Measurements from ENCODE around the gene GAD2. TPM values are rescaled to one million over a fixed set of nuclear protein-coding genes. Genes with fewer than 3 reads are reported as not detected.

The GAD2 gene
- total and polyA plus RNA-seq, 7 experiments from 2014 or later: not detected

GRCh38 chr10:26220901-26221300 lies 4.3 kb downstream of the GAD2 start:
- ChIA-PET CTCF (no interaction called here), POLR2A (no interaction called here)
- no peak overlapping the region for H3K27ac ChIP-seq (ENCODE audit: low read depth, low read length)
- ATAC-seq (no peak), DNase-seq (no peak)
- no peak overlapping the region for H3K4me3 ChIP-seq (ENCODE audit: low read length)
- Mint-ChIP-seq H3K27me3 (peaks cover 80 to 89% (median 88%) of the 10 kb centered on the region in 5 donors), H3K36me3 (peaks cover 0 to 7% (median 0%) of the 10 kb centered on the region in 5 donors), H3K27ac (no peak overlapping the region), H3K9me3 (peaks cover 0 to 4% (median 0%) of the 10 kb centered on the region in 11 donors), H3K4me3 (no peak overlapping the region), H3K4me1 (peaks cover 10 to 25% (median 15%) of the 10 kb centered on the region in 7 donors)
- no peaks in the 10 kb centered on the region for H3K36me3 ChIP-seq (ENCODE audit: control insufficient read depth in 2 of 3, insufficient read depth in 3 of 3, low read length in 3 of 3)
- intact Hi-C loops (cut with micrococcal nuclease): no loop called here
- H3K4me1 ChIP-seq (ENCODE audit: control insufficient read depth in 2 of 2, insufficient read depth in 2 of 2, low read length in 2 of 2): no peaks in the 10 kb centered on the region
- no peaks in the 10 kb centered on the region for H3K9me3 ChIP-seq (ENCODE audit: control insufficient read depth in 2 of 3, low read length in 3 of 3)
- peaks cover 0 to 8% of the 10 kb centered on the region in 2 donors for H3K27me3 ChIP-seq (ENCODE audit: control insufficient read depth in 2 of 2, insufficient read depth in 2 of 2, low read length in 2 of 2)

- peaks cover 0 to 8% of the 10 kb centered on the region in 2 donors for H3K27me3 ChIP-seq (ENCODE audit: control insufficient read depth in 2 of 2, insufficient read depth in 2 of 2, low read length in 2 of 2)
- Mint-ChIP-seq H3K9me3 (peaks cover 0 to 4% (median 0%) of the 10 kb centered on the region in 11 donors), H3K27ac (no peak overlapping the region), H3K4me3 (no peak overlapping the region), H3K36me3 (peaks cover 0 to 7% (median 0%) of the 10 kb centered on the region in 5 donors), H3K27me3 (peaks cover 82 to 87% (median 85%) of the 10 kb centered on the region in 5 donors), H3K4me1 (peaks cover 7 to 20% (median 15%) of the 10 kb centered on the region in 7 donors)
- no peaks in the 10 kb centered on the region for H3K9me3 ChIP-seq (ENCODE audit: control insufficient read depth in 2 of 3, low read length in 3 of 3)
- ChIA-PET POLR2A (no interaction called here), CTCF (no interaction called here)
- no peak overlapping the region for H3K4me3 ChIP-seq (ENCODE audit: low read length)
- intact Hi-C loops (cut with micrococcal nuclease): no loop called here
- no peak overlapping the region for H3K27ac ChIP-seq (ENCODE audit: low read depth, low read length)
- H3K4me1 ChIP-seq (ENCODE audit: control insufficient read depth in 2 of 2, insufficient read depth in 2 of 2, low read length in 2 of 2): no peaks in the 10 kb centered on the region
- no peaks in the 10 kb centered on the region for H3K36me3 ChIP-seq (ENCODE audit: control insufficient read depth in 2 of 3, insufficient read depth in 3 of 3, low read length in 3 of 3)
- ATAC-seq (no peak), DNase-seq (no peak)
Observed at GRCh38 chr10:26221541-26221940, 5.0 kb downstream of the GAD2 start.

- Histone ChIP-seq H3K4me3 (ENCODE audit: low read length) (no peak overlapping the region), H3K36me3 (ENCODE audit: control insufficient read depth in 2 of 3, insufficient read depth in 3 of 3, low read length in 3 of 3) (no peaks in the 10 kb centered on the region), H3K27me3 (ENCODE audit: control insufficient read depth in 2 of 2, insufficient read depth in 2 of 2, low read length in 2 of 2) (peaks cover 0 to 8% of the 10 kb centered on the region in 2 donors), H3K4me1 (ENCODE audit: control insufficient read depth in 2 of 2, insufficient read depth in 2 of 2, low read length in 2 of 2) (no peaks in the 10 kb centered on the region), H3K27ac (ENCODE audit: low read depth, low read length) (no peak overlapping the region), H3K9me3 (ENCODE audit: control insufficient read depth in 2 of 3, low read length in 3 of 3) (no peaks in the 10 kb centered on the region)
- Mint-ChIP-seq H3K27ac (no peak overlapping the region), H3K27me3 (peaks cover 73 to 84% (median 77%) of the 10 kb centered on the region in 5 donors), H3K9me3 (peaks cover 0 to 4% (median 0%) of the 10 kb centered on the region in 11 donors), H3K4me3 (no peak overlapping the region), H3K4me1 (peaks cover 1 to 11% (median 7%) of the 10 kb centered on the region in 7 donors), H3K36me3 (peaks cover 0 to 7% (median 0%) of the 10 kb centered on the region in 5 donors)
- POLR2A ChIA-PET: no interaction called here
- intact Hi-C loops (cut with micrococcal nuclease): no loop called here
- CTCF ChIA-PET: no interaction called here
- ATAC-seq (no peak), DNase-seq (no peak)
Observed at GRCh38 chr10:26222563-26222962, 6.0 kb downstream of the GAD2 start.

- Mint-ChIP-seq H3K36me3 (no peaks in the 10 kb centered on the region), H3K4me1 (peaks cover 0 to 1% (median 0%) of the 10 kb centered on the region in 7 donors), H3K4me3 (no peak overlapping the region), H3K27me3 (peaks cover 54 to 75% (median 64%) of the 10 kb centered on the region in 5 donors), H3K27ac (no peak overlapping the region), H3K9me3 (peaks cover 0 to 2% (median 0%) of the 10 kb centered on the region in 11 donors)
- no peaks in the 10 kb centered on the region for H3K9me3 ChIP-seq (ENCODE audit: control insufficient read depth in 2 of 3, low read length in 3 of 3)
- H3K4me3 ChIP-seq (ENCODE audit: low read length): no peak overlapping the region
- ATAC-seq: no peak
- DNase-seq: no peak
- H3K4me1 ChIP-seq (ENCODE audit: control insufficient read depth in 2 of 2, insufficient read depth in 2 of 2, low read length in 2 of 2): no peaks in the 10 kb centered on the region
- ChIA-PET POLR2A (no interaction called here), CTCF (no interaction called here)
- H3K36me3 ChIP-seq (ENCODE audit: control insufficient read depth in 2 of 3, insufficient read depth in 3 of 3, low read length in 3 of 3): no peaks in the 10 kb centered on the region
- H3K27ac ChIP-seq (ENCODE audit: low read depth, low read length): no peak overlapping the region
- H3K27me3 ChIP-seq (ENCODE audit: control insufficient read depth in 2 of 2, insufficient read depth in 2 of 2, low read length in 2 of 2): peaks cover 0 to 5% of the 10 kb centered on the region in 2 donors
- intact Hi-C loops (cut with micrococcal nuclease): no loop called here
Observed at GRCh38 chr10:26225322-26225721, 8.7 kb downstream of the GAD2 start.

- no peak overlapping the region for H3K27ac Mint-ChIP-seq
- intact Hi-C loops (cut with micrococcal nuclease): no loop called here
- peaks cover 0 to 2% (median 0%) of the 10 kb centered on the region in 11 donors for H3K9me3 Mint-ChIP-seq
Observed at GRCh38 chr10:26227786-26228185, 11.2 kb downstream of the GAD2 start.

GRCh38 chr10:26232174-26232573 lies 15.6 kb downstream of the GAD2 start:
- Histone ChIP-seq H3K9me3 (ENCODE audit: control insufficient read depth in 2 of 3, low read length in 3 of 3) (no peaks in the 10 kb centered on the region), H3K4me3 (ENCODE audit: low read length) (no peak overlapping the region), H3K4me1 (ENCODE audit: control insufficient read depth in 2 of 2, insufficient read depth in 2 of 2, low read length in 2 of 2) (no peaks in the 10 kb centered on the region), H3K27me3 (ENCODE audit: control insufficient read depth in 2 of 2, insufficient read depth in 2 of 2, low read length in 2 of 2) (no peaks in the 10 kb centered on the region), H3K36me3 (ENCODE audit: control insufficient read depth in 2 of 3, insufficient read depth in 3 of 3, low read length in 3 of 3) (no peaks in the 10 kb centered on the region), H3K27ac (ENCODE audit: low read depth, low read length) (no peak overlapping the region)
- ChIA-PET POLR2A (no interaction called here), CTCF (no interaction called here)
- Mint-ChIP-seq H3K27me3 (peaks cover 5 to 49% (median 27%) of the 10 kb centered on the region in 5 donors), H3K27ac (no peak overlapping the region), H3K36me3 (no peaks in the 10 kb centered on the region), H3K4me1 (no peaks in the 10 kb centered on the region), H3K9me3 (no peaks in the 10 kb centered on the region), H3K4me3 (no peak overlapping the region)
- DNase-seq (no peak), ATAC-seq (no peak)
- intact Hi-C loops (cut with micrococcal nuclease): no loop called here

More at GRCh38 chr10:26227786-26228185, 11.2 kb downstream of the GAD2 start:
- no peaks in the 10 kb centered on the region for H3K9me3 ChIP-seq (ENCODE audit: control insufficient read depth in 2 of 3, low read length in 3 of 3)
- no peaks in the 10 kb centered on the region for H3K36me3 ChIP-seq (ENCODE audit: control insufficient read depth in 2 of 3, insufficient read depth in 3 of 3, low read length in 3 of 3)
- no peak for DNase-seq
- no peak overlapping the region for H3K4me3 ChIP-seq (ENCODE audit: low read length)
- Mint-ChIP-seq H3K4me1 (no peaks in the 10 kb centered on the region), H3K4me3 (no peak overlapping the region), H3K27me3 (peaks cover 29 to 64% (median 40%) of the 10 kb centered on the region in 5 donors), H3K36me3 (no peaks in the 10 kb centered on the region)
- no peaks in the 10 kb centered on the region for H3K4me1 ChIP-seq (ENCODE audit: control insufficient read depth in 2 of 2, insufficient read depth in 2 of 2, low read length in 2 of 2)
- POLR2A ChIA-PET: no interaction called here
- no peaks in the 10 kb centered on the region for H3K27me3 ChIP-seq (ENCODE audit: control insufficient read depth in 2 of 2, insufficient read depth in 2 of 2, low read length in 2 of 2)
- ATAC-seq: no peak
- CTCF ChIA-PET: no interaction called here
- H3K27ac ChIP-seq (ENCODE audit: low read depth, low read length): no peak overlapping the region

- intact Hi-C loops (cut with micrococcal nuclease): no loop called here
- CTCF ChIA-PET: no interaction called here
- peaks cover 0 to 54% (median 38%) of the 10 kb centered on the region in 5 donors for H3K27me3 Mint-ChIP-seq
- no peak overlapping the region for H3K27ac Mint-ChIP-seq
- H3K36me3 ChIP-seq (ENCODE audit: control insufficient read depth in 2 of 3, insufficient read depth in 3 of 3, low read length in 3 of 3): no peaks in the 10 kb centered on the region
- no peaks in the 10 kb centered on the region for H3K36me3 Mint-ChIP-seq
- H3K27ac ChIP-seq (ENCODE audit: low read depth, low read length): no peak overlapping the region
- H3K4me3 Mint-ChIP-seq: no peak overlapping the region
- POLR2A ChIA-PET: no interaction called here
- DNase-seq: no peak
- peaks cover 0 to 1% (median 0%) of the 10 kb centered on the region in 11 donors for H3K9me3 Mint-ChIP-seq
- H3K4me3 ChIP-seq (ENCODE audit: low read length): no peak overlapping the region
- peaks cover 0 to 2% (median 0%) of the 10 kb centered on the region in 7 donors for H3K4me1 Mint-ChIP-seq
- no peak for ATAC-seq
- H3K27me3 ChIP-seq (ENCODE audit: control insufficient read depth in 2 of 2, insufficient read depth in 2 of 2, low read length in 2 of 2): no peaks in the 10 kb centered on the region
- H3K9me3 ChIP-seq (ENCODE audit: control insufficient read depth in 2 of 3, low read length in 3 of 3): no peaks in the 10 kb centered on the region
- no peaks in the 10 kb centered on the region for H3K4me1 ChIP-seq (ENCODE audit: control insufficient read depth in 2 of 2, insufficient read depth in 2 of 2, low read length in 2 of 2)
Observed at GRCh38 chr10:26235761-26236160, 19.2 kb downstream of the GAD2 start.

All from naive thymus-derived CD4-positive, alpha-beta T cell (primary cell).